ENCODE results near the gene BUB1B.

The BUB1B gene

GRCh38 chr15:40242213-40242599, 81.3 kb downstream of the BUB1B start:
- DNase-seq = no peak

- DNase-seq = no peak
Observed at GRCh38 chr15:40242601-40243000, 81.7 kb downstream of the BUB1B start.

- DNase-seq = no peak
Observed at GRCh38 chr15:40243126-40243810, 82.4 kb downstream of the BUB1B start.

- DNase-seq = no peak
Observed at GRCh38 chr15:40244961-40245523, 84.2 kb downstream of the BUB1B start.

- DNase-seq = no peak
Observed at GRCh38 chr15:40245666-40246450, 85.0 kb downstream of the BUB1B start.

GRCh38 chr15:40246496-40247280, 85.8 kb downstream of the BUB1B start:
- DNase-seq = no peak

- DNase-seq = no peak
Observed at GRCh38 chr15:40247406-40247971, 86.6 kb downstream of the BUB1B start.

GRCh38 chr15:40248006-40248783, 87.3 kb downstream of the BUB1B start:
- no peak for DNase-seq

GRCh38 chr15:40249477-40250303, 88.8 kb downstream of the BUB1B start:
- no peak for DNase-seq

GRCh38 chr15:40250304-40250656, 89.4 kb downstream of the BUB1B start:
- no peak for DNase-seq

GRCh38 chr15:40250771-40251483, 90.1 kb downstream of the BUB1B start:
- DNase-seq = no peak

- DNase-seq = no peak
Observed at GRCh38 chr15:40251486-40252140, 90.7 kb downstream of the BUB1B start.

GRCh38 chr15:40252141-40252437, 91.2 kb downstream of the BUB1B start:
- no peak for DNase-seq

GRCh38 chr15:40252438-40253166, 91.7 kb downstream of the BUB1B start:
- DNase-seq = no peak

- DNase-seq = no peak
Observed at GRCh38 chr15:40253167-40253790, 92.4 kb downstream of the BUB1B start.

GRCh38 chr15:40254452-40254851, 93.6 kb downstream of the BUB1B start:
- DNase-seq = no peak

- no peak for DNase-seq
Observed at GRCh38 chr15:40255033-40255432, 94.2 kb downstream of the BUB1B start.

- no peak for DNase-seq
Observed at GRCh38 chr15:40256638-40257235, 95.9 kb downstream of the BUB1B start.

All from NCI-H226 (cell line).